Panc1 (cell line): ENCODE data around the gene AGXT2.

Experiments
- POLR2AphosphoS5 ChIP-seq: IDR thresholded peaks from 2 replicates; pipeline ENCODE4 v1.6.1; 2012; ENCODE audit warnings: mild to moderate bottlenecking, low read depth, low read length, moderate library complexity
- TCF7L2 ChIP-seq: IDR thresholded peaks from 2 replicates; pipeline ENCODE4 v1.6.1; 2011; ENCODE audit warnings: mild to moderate bottlenecking, low read depth, low read length, inconsistent platforms
- TF ChIP-seq, protein P1 (sequence below): fragments of 450-650 bp; IDR thresholded peaks from 2 replicates; pipeline ENCODE4 v1.5.1; 2017; ENCODE audit warnings: mild to moderate bottlenecking

DNA sequence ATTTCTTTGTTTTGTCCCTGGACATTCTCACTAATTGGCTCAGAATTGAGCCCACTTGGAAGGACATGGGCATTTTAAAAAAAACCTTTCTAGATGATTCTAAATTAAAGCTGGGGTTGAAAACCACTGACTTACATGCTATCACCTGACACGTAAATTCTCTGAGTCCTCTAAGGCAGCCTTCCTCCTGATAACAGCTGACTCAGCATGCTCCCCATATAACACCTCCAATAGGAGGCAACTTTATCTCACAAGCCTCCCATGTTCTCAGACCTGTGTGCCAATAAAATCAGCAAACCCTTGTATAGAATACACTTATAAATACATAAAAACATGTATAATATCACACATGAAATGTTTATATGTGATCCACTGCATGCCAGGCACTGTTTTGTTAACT is 49.2 kb upstream of the AGXT2 start:
- no peak for TF ChIP-seq TCF7L2
- TF ChIP-seq POLR2AphosphoS5: no peak
- TF ChIP-seq, protein P1, sequence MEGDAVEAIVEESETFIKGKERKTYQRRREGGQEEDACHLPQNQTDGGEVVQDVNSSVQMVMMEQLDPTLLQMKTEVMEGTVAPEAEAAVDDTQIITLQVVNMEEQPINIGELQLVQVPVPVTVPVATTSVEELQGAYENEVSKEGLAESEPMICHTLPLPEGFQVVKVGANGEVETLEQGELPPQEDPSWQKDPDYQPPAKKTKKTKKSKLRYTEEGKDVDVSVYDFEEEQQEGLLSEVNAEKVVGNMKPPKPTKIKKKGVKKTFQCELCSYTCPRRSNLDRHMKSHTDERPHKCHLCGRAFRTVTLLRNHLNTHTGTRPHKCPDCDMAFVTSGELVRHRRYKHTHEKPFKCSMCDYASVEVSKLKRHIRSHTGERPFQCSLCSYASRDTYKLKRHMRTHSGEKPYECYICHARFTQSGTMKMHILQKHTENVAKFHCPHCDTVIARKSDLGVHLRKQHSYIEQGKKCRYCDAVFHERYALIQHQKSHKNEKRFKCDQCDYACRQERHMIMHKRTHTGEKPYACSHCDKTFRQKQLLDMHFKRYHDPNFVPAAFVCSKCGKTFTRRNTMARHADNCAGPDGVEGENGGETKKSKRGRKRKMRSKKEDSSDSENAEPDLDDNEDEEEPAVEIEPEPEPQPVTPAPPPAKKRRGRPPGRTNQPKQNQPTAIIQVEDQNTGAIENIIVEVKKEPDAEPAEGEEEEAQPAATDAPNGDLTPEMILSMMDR: no peak
